Measurements from ENCODE around the gene TMPRSS9. TPM values are rescaled to one million over a fixed set of nuclear protein-coding genes. Genes with fewer than 3 reads are reported as not detected.

Gene TMPRSS9
- total RNA-seq, 1 donor from 2014 or later = not detected

GRCh38 chr19:2438178-2438577 is 78.1 kb downstream of the TMPRSS9 start:
- no peak for DNase-seq (ENCODE audit: extremely low spot score in 2 of 2)
- Histone ChIP-seq H3K9me3 (no peaks in the 10 kb centered on the region), H3K27me3 (no peaks in the 10 kb centered on the region), H3K36me3 (peaks cover 0 to 30% of the 10 kb centered on the region in 2 donors), H3K27ac (no peak overlapping the region), H3K4me3 (no peak overlapping the region), H3K4me1 (no peaks in the 10 kb centered on the region)
- intact Hi-C loops (cut with DNase I) = no loop called here
- no peak for TF ChIP-seq POLR2AphosphoS5 (IDR thresholded peaks at IDR 0.05; ENCODE audit: insufficient read depth in 1 of 2, low read depth in 1 of 2)
- TF ChIP-seq POLR2A (IDR thresholded peaks at IDR 0.05) = no peak
- TF ChIP-seq CTCF (IDR thresholded peaks at IDR 0.05) = no peak

- intact Hi-C loops (cut with DNase I) = no loop called here
- TF ChIP-seq POLR2AphosphoS5 (IDR thresholded peaks at IDR 0.05; ENCODE audit: insufficient read depth in 1 of 2, low read depth in 1 of 2) (no peak), POLR2A (IDR thresholded peaks at IDR 0.05) (no peak), CTCF (IDR thresholded peaks at IDR 0.05) (no peak)
- H3K36me3 ChIP-seq = peaks cover 0 to 19% of the 10 kb centered on the region in 2 donors
Observed at GRCh38 chr19:2440515-2440914, 80.5 kb downstream of the TMPRSS9 start.

GRCh38 chr19:2441096-2441752 is 81.2 kb downstream of the TMPRSS9 start:
- no peak overlapping the region for H3K4me3 ChIP-seq
- H3K27ac ChIP-seq = no peak overlapping the region
- no peaks in the 10 kb centered on the region for H3K4me1 ChIP-seq
- H3K36me3 ChIP-seq = peaks cover 0 to 19% of the 10 kb centered on the region in 2 donors
- H3K27me3 ChIP-seq = no peaks in the 10 kb centered on the region
- no peak for DNase-seq (ENCODE audit: extremely low spot score in 2 of 2)
- no peak for TF ChIP-seq POLR2AphosphoS5 (IDR thresholded peaks at IDR 0.05; ENCODE audit: insufficient read depth in 1 of 2, low read depth in 1 of 2)
- TF ChIP-seq CTCF (IDR thresholded peaks at IDR 0.05) = no peak
- no peak for TF ChIP-seq POLR2A (IDR thresholded peaks at IDR 0.05)
- no peaks in the 10 kb centered on the region for H3K9me3 ChIP-seq
- intact Hi-C loops (cut with DNase I) = no loop called here

More at GRCh38 chr19:2440515-2440914, 80.5 kb downstream of the TMPRSS9 start:
- no peak overlapping the region for H3K4me3 ChIP-seq
- H3K4me1 ChIP-seq = no peaks in the 10 kb centered on the region
- H3K27me3 ChIP-seq = no peaks in the 10 kb centered on the region
- DNase-seq (ENCODE audit: extremely low spot score in 2 of 2) = no peak
- no peak overlapping the region for H3K27ac ChIP-seq
- no peaks in the 10 kb centered on the region for H3K9me3 ChIP-seq

- intact Hi-C loops (cut with DNase I) = no loop called here
- Histone ChIP-seq H3K9me3 (no peaks in the 10 kb centered on the region), H3K27me3 (no peaks in the 10 kb centered on the region), H3K4me3 (no peak overlapping the region), H3K27ac (no peak overlapping the region), H3K36me3 (peaks cover 0 to 9% of the 10 kb centered on the region in 2 donors), H3K4me1 (no peaks in the 10 kb centered on the region)
- DNase-seq (ENCODE audit: extremely low spot score in 2 of 2) = no peak
- TF ChIP-seq CTCF (IDR thresholded peaks at IDR 0.05) (no peak), POLR2A (IDR thresholded peaks at IDR 0.05) (no peak), POLR2AphosphoS5 (IDR thresholded peaks at IDR 0.05; ENCODE audit: insufficient read depth in 1 of 2, low read depth in 1 of 2) (no peak)
Observed at GRCh38 chr19:2443116-2443784, 83.2 kb downstream of the TMPRSS9 start.

GRCh38 chr19:2443785-2444182 is 83.7 kb downstream of the TMPRSS9 start:
- Histone ChIP-seq H3K36me3 (peaks cover 0 to 9% of the 10 kb centered on the region in 2 donors), H3K4me3 (no peak overlapping the region), H3K4me1 (no peaks in the 10 kb centered on the region), H3K9me3 (no peaks in the 10 kb centered on the region), H3K27me3 (no peaks in the 10 kb centered on the region), H3K27ac (no peak overlapping the region)
- intact Hi-C loops (cut with DNase I) = no loop called here
- TF ChIP-seq CTCF (IDR thresholded peaks at IDR 0.05) (no peak), POLR2A (IDR thresholded peaks at IDR 0.05) (no peak), POLR2AphosphoS5 (IDR thresholded peaks at IDR 0.05; ENCODE audit: insufficient read depth in 1 of 2, low read depth in 1 of 2) (no peak)
- DNase-seq (ENCODE audit: extremely low spot score in 2 of 2) = no peak
